ENCODE data around the gene TPSB2. TPM values are rescaled to one million over a fixed set of nuclear protein-coding genes. Genes with fewer than 3 reads are reported as not detected.

TPSB2 gene
- total RNA-seq, 1 experiment from 2014 or later = not detected

- Histone ChIP-seq H3K79me2 (ENCODE audit: insufficient read depth, low read length) (no peaks in the 10 kb centered on the region), H3K36me3 (ENCODE audit: control insufficient read depth in 1 of 2, insufficient read depth in 2 of 2, low read length in 2 of 2) (no peaks in the 10 kb centered on the region), H3K27ac (ENCODE audit: low read depth, low read length) (no peak overlapping the region), H3K27me3 (ENCODE audit: insufficient read depth, low read length) (peaks cover 4% of the 10 kb centered on the region; the same call in 1 of the 2 replicates), H3K9me2 (ENCODE audit: insufficient read depth) (no peaks in the 10 kb centered on the region), H3K9me3 (ENCODE audit: control insufficient read depth in 1 of 2, insufficient read depth in 1 of 2, low read depth in 1 of 2, low read length in 2 of 2) (no peaks in the 10 kb centered on the region; a peak in 1 of 4 replicates), H3K9ac (ENCODE audit: low read length) (no peak overlapping the region), H3K4me1 (ENCODE audit: control insufficient read depth in 1 of 2, insufficient read depth in 2 of 2, low read length in 2 of 2) (peaks cover 4 to 13% of the 10 kb centered on the region in 2 experiments; a peak in 3 of 4 replicates), H3K4me2 (ENCODE audit: low read length) (no peak overlapping the region), H2AFZ (ENCODE audit: low read depth, low read length, poor library complexity, severe bottlenecking) (no peak overlapping the region), H3K4me3 (replicated peaks in 1 of 2; ENCODE audit: low read depth in 1 of 2, low read length in 2 of 2) (no peak overlapping the region), H4K20me1 (ENCODE audit: insufficient read depth) (no peaks in the 10 kb centered on the region)
- ATAC-seq (no peak), DNase-seq (ENCODE audit: low read depth, low spot score) (no peak)
- no TSS peak for BruUV-seq (replicated peaks)
- ChIA-PET CTCF (no interaction called here), POLR2A (no interaction called here), RAD21 (ENCODE audit: low non-redundant PET in 1 of 2, low total read pairs in 2 of 2, uncharacterized antibody in 2 of 2, unreplicated experiment in 2 of 2) (no interaction called here)
- intact Hi-C loops (cut with micrococcal nuclease) = no loop called here
- TF ChIP-seq EZH2phosphoT487 (IDR thresholded peaks at IDR 0.05; ENCODE audit: borderline replicate concordance) (no peak), JUND (IDR thresholded peaks at IDR 0.05) (no peak), EGR1 (IDR thresholded peaks at IDR 0.05; ENCODE audit: low read depth) (no peak), CTCF (IDR thresholded peaks at IDR 0.05 in 2 of 3, conservative IDR thresholded peaks at IDR 0.05 in 1 of 3; ENCODE audit: borderline replicate concordance in 1 of 3, insufficient read depth in 1 of 3, low read depth in 2 of 3, low read length in 2 of 3) (no peak), SRF (IDR thresholded peaks at IDR 0.05; ENCODE audit: low read depth) (no peak), SP1 (IDR thresholded peaks at IDR 0.05; ENCODE audit: low read depth) (no peak), MAX (IDR thresholded peaks at IDR 0.05) (no peak), YY1 (IDR thresholded peaks at IDR 0.05; ENCODE audit: extremely low read depth, insufficient replicate concordance, low read depth, low read length) (no peak), REST (IDR thresholded peaks at IDR 0.05; ENCODE audit: low read depth) (no peak), RAD21 (IDR thresholded peaks at IDR 0.05; ENCODE audit: low read depth) (no peak), POLR2AphosphoS5 (IDR thresholded peaks at IDR 0.05; ENCODE audit: low read depth, low read length) (no peak), FOSL1 (IDR thresholded peaks at IDR 0.05; ENCODE audit: low read depth) (no peak), ZBTB33 (IDR thresholded peaks at IDR 0.05; ENCODE audit: extremely low read depth, insufficient replicate concordance, low read length) (no peak), CEBPB (IDR thresholded peaks at IDR 0.05; ENCODE audit: low read depth) (no peak)
Observed at GRCh38 chr16:1262846-1263221, 32.9 kb upstream of the TPSB2 start.
